DND-41 (cell line): Measurements from ENCODE around the gene MARCHF9.

Experiments
- ATAC-seq: fragments of 200-7000 bp; cut with Tn5 transposase; 3 replicates; pipeline ENCODE4 v1.9.1; 2021; ENCODE audit warnings: low read depth; ENCODE audit not compliant: insufficient read depth
- DNase-seq: peaks from one replicate; pipeline ENCODE4 v3.0.0-alpha.2; 2020
- H2AFZ ChIP-seq: 2 replicates; pipeline ENCODE4 v1.6.0; 2012; ENCODE audit warnings: low read depth, low read length
- H3K27ac ChIP-seq: 2 replicates; pipeline ENCODE4 v1.5.1; 2012; ENCODE audit warnings: low read length, inconsistent platforms
- H3K27me3 ChIP-seq: fragments of 200-600 bp; sonication (generic); 2 replicates; pipeline ENCODE4 v1.6.0; 2012; ENCODE audit warnings: low read length, mild to moderate bottlenecking, inconsistent platforms; ENCODE audit not compliant: insufficient read depth, poor library complexity
- H3K36me3 ChIP-seq: 2 replicates; pipeline ENCODE4 v1.5.1; 2012; ENCODE audit warnings: low read length, inconsistent platforms; ENCODE audit not compliant: insufficient read depth
- H3K4me1 ChIP-seq: 2 replicates; pipeline ENCODE4 v1.5.1; 2012; ENCODE audit warnings: mild to moderate bottlenecking, low read length; ENCODE audit not compliant: insufficient read depth
- H3K4me2 ChIP-seq: 2 replicates; pipeline ENCODE4 v1.6.0; 2012; ENCODE audit warnings: mild to moderate bottlenecking, moderate library complexity, low read length, inconsistent platforms; ENCODE audit not compliant: insufficient read depth
- H3K4me3 ChIP-seq, 2 experiments: fragments of 200-600 bp in 1 of 2; shearing (Covaris generic) in 1 of 2; 2 replicates each; pipeline ENCODE4 v1.5.1; 2012 to 2016; ENCODE audit warnings: inconsistent platforms in 2 of 2, low read length in 2 of 2, mild to moderate bottlenecking in 2 of 2, low read depth in 1 of 2, moderate library complexity in 1 of 2
- H3K79me2 ChIP-seq: 2 replicates; pipeline ENCODE4 v1.6.0; 2012; ENCODE audit warnings: low read length, inconsistent platforms; ENCODE audit not compliant: insufficient read depth
- H3K9ac ChIP-seq: 2 replicates; pipeline ENCODE4 v1.6.0; 2012; ENCODE audit warnings: low read depth, mild to moderate bottlenecking, inconsistent platforms, low read length, moderate library complexity
- H3K9me3 ChIP-seq: 2 replicates; pipeline ENCODE4 v1.5.1; 2012; ENCODE audit warnings: low read length, moderate library complexity, mild to moderate bottlenecking, inconsistent platforms; ENCODE audit not compliant: insufficient read depth, severe bottlenecking
- H4K20me1 ChIP-seq: 2 replicates; pipeline ENCODE4 v1.6.0; 2012; ENCODE audit warnings: low read length; ENCODE audit not compliant: insufficient read depth
- CTCF ChIP-seq: IDR thresholded peaks from 2 replicates; pipeline ENCODE4 v1.5.1; 2012; ENCODE audit warnings: borderline replicate concordance, low read length, moderate library complexity, mild to moderate bottlenecking; ENCODE audit not compliant: poor library complexity, severe bottlenecking; ENCODE audit errors: extremely low read depth
- EZH2 ChIP-seq: IDR thresholded peaks from 3 replicates; pipeline ENCODE4 v1.6.1; 2012; ENCODE audit warnings: borderline replicate concordance, low read depth, mild to moderate bottlenecking, moderate library complexity, low read length, inconsistent platforms; ENCODE audit not compliant: severe bottlenecking

MARCHF9 gene

DNA sequence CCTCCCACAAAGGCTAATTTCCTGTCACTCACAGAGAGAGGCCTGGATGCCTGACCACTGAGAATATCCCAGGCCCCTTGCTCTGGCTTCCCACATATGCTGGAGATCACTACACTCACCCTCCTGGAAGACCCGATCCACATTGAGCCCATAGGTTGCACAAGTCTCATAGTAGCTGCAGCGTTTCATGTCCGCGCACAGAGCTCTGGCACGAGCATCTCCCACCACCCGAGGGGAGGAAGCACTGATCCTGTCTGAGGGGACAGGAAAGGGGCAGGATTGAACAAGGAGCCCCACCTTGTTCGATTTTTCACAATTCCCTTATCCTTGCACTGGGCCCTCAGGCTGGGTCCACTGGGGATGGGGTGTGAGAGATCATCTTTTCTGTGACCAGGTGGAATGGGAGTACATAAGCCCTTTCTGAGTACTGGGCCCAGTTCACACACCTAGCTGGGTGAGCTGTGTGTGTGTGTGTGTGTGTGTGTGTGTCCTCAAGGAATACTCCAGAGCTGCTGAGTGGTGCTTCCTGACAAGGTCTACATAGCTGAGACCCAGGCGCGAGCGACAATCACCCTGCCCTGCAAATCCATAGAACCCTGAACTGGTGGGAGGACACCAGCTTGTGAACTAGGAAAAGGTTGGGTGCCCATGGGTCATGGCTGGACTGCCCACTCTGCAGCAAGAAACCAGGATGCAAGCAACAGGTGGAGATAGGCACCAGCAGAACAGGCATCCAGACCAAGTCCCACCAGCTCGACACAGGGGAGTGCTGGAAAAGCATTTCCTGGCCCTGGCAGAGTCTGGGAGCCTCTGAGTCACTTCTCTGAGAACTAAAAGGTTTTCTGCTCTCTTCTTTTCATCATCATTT lies 21.9 kb upstream of the MARCHF9 start:
- Histone ChIP-seq H2AFZ (no peak overlapping the region), H3K79me2 (0 out of 2 replicates have a peak, but pooled peaks cover 2% of the 10 kb centered on the region), H3K9me3 (no peaks in the 10 kb centered on the region), H4K20me1 (peaks cover 4% of the 10 kb centered on the region; the same call in 1 of the 2 replicates), H3K4me3 (no peak overlapping the region), H3K4me2 (no peak overlapping the region), H3K9ac (no peak overlapping the region), H3K36me3 (peaks cover 65% of the 10 kb centered on the region), H3K27me3 (no peaks in the 10 kb centered on the region), H3K4me1 (no peaks in the 10 kb centered on the region), H3K27ac (no peak overlapping the region; the same call in 1 of the 2 replicates)
- TF ChIP-seq CTCF (no peak), EZH2 (no peak)
- no peak for ATAC-seq
- no peak for DNase-seq

GRCh38 chr12:57733928-57734327 lies 21.0 kb upstream of the MARCHF9 start:
- no peaks in the 10 kb centered on the region for H3K9me3 ChIP-seq
- peaks cover 5% of the 10 kb centered on the region for H4K20me1 ChIP-seq
- no peak overlapping the region for H3K9ac ChIP-seq
- H3K36me3 ChIP-seq = peaks cover 65% of the 10 kb centered on the region
- H3K4me2 ChIP-seq = no peak overlapping the region
- no peak for DNase-seq
- H3K79me2 ChIP-seq = peaks cover 2% of the 10 kb centered on the region
- no peaks in the 10 kb centered on the region for H3K27me3 ChIP-seq
- H3K27ac ChIP-seq = no peak overlapping the region
- TF ChIP-seq EZH2 (no peak), CTCF (no peak)
- H2AFZ ChIP-seq = no peak overlapping the region
- peaks cover 1% of the 10 kb centered on the region; the same call in 1 of the 2 replicates for H3K4me1 ChIP-seq
- no peak overlapping the region for H3K4me3 ChIP-seq
- ATAC-seq = no peak

GRCh38 chr12:57734591-57734990 lies 20.3 kb upstream of the MARCHF9 start:
- Histone ChIP-seq H3K36me3 (peaks cover 62% of the 10 kb centered on the region), H3K27ac (no peak overlapping the region), H3K9ac (no peak overlapping the region), H3K4me1 (peaks cover 8% of the 10 kb centered on the region), H3K9me3 (no peaks in the 10 kb centered on the region), H3K4me3 (no peak overlapping the region), H3K4me2 (no peak overlapping the region), H3K79me2 (peaks cover 9% of the 10 kb centered on the region), H4K20me1 (peaks cover 12% of the 10 kb centered on the region), H3K27me3 (no peaks in the 10 kb centered on the region), H2AFZ (no peak overlapping the region)
- DNase-seq = no peak
- TF ChIP-seq CTCF (no peak), EZH2 (no peak)
- no peak for ATAC-seq
